ENCODE results near the gene AZIN2.
"Not testable (repeated sequence)": the region's sequence is repeated elsewhere in the genome, so short reads cannot be mapped to it uniquely, and the experiment has no call there.

The AZIN2 gene

DNA sequence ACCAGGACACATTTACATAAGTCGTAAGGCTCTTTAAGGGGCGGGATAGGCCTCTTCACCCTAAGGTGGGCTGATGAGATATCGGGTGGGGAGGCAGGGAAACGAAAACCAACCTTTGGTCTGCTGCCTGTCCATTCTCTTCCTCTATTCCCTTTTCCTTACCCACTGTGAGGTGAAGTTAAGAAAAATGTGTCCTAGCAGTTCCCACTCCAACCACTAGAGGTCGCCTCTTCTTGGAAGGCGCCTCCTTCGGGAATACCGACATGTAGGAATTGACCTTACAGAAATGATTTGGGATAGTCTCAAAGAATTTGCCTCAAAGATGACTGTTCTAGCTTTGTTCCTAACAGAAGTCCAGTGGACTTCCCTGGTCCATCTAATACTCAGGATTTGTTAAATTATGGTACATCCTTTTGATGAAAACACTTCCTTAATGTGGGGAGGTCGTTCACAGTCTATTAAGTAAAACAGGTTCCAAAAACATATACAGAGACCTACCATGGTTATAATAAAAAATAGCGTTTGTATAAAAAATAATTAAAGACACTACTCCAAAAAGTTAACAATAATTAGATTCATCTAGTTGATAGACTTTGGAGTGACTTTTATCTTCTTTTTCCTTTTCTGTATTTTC, 14.1 kb downstream of the AZIN2 start:
- DNase-seq (ENCODE audit: low read depth, low spot score), result no peak

DNA sequence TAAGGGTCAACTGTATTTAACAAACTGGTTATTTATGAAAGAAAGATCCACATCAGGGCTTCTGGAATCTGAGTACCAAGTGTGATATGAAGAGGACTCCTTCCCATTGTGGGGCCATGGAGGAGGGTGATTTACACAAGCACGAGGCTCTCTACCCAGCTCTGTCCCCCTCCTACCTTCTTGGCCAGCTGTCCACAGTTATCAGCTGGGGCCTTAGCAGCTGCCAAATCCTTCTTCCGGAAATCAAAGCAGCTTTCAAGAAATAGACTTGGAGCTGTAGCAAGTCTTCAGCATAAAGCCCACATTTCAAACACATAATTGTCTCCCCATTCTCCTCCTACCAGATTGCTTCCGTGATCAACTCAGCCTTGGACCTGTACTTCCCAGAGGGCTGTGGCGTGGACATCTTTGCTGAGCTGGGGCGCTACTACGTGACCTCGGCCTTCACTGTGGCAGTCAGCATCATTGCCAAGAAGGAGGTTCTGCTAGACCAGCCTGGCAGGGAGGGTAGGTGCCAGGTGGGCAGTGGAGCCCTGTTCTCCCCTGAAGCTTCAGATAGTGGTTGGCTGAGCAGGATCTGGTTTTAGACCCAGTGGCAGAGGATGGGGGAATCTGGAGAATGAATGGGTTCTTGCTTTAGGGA, 15.5 kb downstream of the AZIN2 start:
- no peak for DNase-seq (ENCODE audit: low read depth, low spot score)

DNA sequence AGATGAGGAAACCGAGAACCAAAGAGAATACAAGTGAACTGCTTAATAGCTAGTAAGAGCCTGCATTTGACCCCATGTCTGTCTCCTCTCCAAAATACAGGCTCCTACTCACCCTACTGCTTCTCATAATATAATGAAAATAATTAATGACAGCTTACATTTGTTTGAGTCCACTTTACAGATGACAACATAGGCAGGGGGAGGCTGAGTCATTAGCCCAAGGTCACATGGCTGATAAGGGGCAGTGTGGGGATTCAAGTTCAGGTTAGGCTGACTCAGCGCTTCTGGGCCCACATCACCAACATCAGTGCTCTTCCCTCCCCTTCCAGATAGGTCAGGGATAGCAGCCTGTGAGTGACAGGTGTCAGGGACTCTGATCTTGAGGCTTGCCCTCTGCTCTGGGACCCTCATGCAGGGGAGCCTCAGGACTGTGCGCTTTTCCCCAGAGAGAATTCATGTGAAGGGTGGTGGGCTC, 16.2 kb downstream of the AZIN2 start:
- DNase-seq (ENCODE audit: low read depth, low spot score), result no peak

DNA sequence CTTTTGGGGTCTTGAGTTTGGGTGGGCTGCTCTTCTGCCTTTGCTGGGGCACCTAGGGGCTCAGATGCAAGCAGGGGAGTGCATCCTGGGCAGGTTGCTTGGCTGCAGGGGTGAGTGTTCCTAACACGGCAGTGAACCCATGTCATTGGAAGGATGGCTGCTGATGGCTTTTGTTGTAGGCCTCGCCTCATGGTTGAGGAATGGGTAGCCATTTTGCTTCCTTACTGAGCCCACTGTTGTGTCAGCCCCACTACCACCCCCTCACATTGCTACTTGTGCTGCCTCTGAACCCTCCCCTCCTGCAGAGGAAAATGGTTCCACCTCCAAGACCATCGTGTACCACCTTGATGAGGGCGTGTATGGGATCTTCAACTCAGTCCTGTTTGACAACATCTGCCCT, 16.8 kb downstream of the AZIN2 start:
- DNase-seq (ENCODE audit: low read depth, low spot score), result no peak

DNA sequence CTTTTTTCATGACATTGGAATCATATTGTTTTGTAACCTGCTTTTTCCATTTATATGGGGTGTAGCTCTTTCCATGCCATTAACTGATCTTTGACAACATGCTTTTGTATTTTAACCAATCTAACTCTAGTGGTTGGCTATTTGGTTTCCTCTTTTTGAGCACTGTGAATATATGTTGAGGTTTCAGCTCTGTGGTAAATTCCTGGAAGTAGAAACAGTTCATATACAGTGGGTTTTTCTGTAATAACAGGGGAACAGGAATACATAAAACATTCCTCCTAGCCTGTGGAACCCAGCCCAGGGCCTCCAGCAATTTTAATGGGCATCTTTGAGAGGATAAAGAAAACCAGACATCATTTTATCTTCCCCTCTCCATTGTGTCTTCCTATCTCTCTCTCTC, 17.4 kb downstream of the AZIN2 start:
- DNase-seq (ENCODE audit: low read depth, low spot score), result no peak

DNA sequence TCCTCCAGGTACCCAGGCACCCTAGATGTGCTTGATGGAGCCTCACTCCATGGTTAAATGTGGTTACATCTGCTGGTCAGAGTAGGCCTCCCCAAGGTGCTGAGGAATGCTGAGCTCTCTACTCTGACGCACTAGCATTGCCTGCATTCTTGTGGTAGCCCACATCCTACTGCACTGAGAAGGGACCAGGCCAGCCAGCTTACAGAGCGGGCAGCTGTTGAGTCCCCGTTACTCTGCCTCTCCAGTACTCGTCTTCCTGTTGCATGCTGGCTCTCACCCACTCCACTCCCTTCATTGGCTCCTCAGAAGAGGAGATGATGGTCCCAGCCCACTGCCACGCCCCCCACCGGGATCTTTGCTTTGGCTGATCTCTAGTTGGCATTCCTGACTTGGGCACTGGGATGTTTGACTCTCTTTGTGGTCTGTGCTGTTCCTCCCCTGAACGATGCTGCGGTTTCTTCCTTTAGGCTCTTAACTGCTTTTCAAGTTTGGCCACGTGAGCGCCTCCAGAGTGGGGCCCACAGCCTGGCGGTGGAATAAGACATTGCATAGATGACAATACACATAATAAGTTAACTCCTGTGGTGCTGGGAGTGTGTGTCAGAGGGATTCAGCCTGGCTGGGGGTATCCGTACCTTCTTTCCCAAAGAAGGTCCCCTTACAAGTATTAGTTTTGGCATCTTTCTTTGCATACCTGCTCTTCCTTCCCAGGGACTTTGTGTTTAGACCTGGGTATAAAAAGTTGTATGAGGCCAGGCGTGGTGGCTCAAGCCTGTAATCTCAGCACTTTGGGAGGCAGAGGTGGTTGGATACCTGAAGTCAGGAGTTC, 18.6 kb downstream of the AZIN2 start:
- DNase-seq (ENCODE audit: low read depth, low spot score), result no peak

DNA sequence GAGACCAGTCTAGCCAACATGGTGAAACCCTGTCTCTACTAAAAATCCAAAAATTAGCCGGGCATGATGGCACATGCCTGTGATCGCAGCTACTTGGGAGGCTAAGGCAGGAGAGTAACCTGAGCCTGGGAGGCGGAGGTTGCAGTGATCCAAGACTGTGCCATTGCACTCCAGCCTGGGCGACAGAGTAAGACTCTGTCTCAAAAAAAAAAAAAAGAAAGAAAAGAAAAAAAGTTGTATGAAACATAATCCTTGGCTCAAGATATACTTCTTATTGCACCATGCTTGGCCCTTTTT, 19.1 kb downstream of the AZIN2 start:
- not testable (repeated sequence) for DNase-seq (ENCODE audit: low read depth, low spot score)

DNA sequence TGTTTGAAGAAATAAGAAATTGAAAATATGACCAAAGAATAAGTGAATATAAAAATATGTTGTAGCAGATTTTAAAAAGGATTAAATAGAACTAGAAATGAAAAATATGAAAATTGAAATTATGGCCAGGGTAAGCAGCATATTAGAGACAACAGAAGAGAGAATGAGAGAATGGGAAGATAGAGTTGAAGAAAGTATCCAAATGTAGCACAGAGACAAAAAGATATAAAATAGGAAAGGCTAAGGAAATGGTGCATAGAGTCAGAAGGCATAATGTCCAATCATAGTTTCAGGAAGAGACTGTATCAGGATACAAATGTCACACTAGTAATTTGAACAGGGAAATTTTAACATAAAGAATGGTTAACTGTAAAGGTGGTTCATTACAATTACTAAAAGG, 29.5 kb downstream of the AZIN2 start:
- DNase-seq (ENCODE audit: low read depth, low spot score), result no peak

DNA sequence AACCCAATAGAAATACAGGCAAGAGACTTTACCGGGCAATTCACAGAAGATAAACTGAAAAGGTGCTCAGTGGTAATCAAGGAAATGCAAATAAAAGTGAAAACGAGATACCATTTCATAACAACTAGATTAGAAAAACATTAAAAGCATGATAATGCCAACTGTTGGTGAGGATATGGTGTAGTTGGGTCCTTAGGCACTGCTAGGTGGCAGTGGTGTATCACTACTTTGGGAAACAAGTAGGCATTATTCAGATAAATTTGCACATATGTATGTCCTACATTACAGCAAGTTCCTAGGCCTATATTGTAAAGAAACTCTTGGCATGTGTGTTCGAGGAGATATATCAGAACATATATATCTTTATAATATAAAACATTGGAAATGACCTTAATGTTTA, 31.0 kb downstream of the AZIN2 start:
- DNase-seq (ENCODE audit: low read depth, low spot score), result no peak

DNA sequence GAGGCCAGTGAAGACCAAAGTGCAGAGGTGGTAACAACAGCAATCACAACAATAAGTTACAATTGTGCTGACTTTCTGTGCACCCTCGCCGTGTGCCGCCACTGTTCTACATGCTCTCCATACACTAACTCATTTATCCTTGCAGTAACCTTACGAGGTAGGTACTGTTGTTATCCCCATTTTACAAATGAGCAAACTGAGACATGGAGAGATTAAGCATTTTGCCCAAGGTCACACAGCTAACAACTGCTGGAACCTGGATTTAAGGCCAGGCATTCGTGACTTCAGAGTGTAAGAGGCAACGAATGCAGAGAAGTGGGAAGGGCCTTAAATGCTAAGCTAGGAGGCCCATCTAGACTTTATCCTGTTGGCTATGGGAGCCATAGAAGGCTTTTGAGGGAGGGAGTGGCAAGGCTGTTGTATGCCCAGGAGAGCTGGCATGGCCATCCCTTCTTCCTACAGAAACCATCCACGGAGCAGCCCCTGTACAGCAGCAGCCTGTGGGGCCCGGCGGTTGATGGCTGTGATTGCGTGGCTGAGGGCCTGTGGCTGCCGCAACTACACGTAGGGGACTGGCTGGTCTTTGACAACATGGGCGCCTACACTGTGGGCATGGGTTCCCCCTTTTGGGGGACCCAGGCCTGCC, 36.6 kb downstream of the AZIN2 start:
- no peak for DNase-seq (ENCODE audit: low read depth, low spot score)

DNA sequence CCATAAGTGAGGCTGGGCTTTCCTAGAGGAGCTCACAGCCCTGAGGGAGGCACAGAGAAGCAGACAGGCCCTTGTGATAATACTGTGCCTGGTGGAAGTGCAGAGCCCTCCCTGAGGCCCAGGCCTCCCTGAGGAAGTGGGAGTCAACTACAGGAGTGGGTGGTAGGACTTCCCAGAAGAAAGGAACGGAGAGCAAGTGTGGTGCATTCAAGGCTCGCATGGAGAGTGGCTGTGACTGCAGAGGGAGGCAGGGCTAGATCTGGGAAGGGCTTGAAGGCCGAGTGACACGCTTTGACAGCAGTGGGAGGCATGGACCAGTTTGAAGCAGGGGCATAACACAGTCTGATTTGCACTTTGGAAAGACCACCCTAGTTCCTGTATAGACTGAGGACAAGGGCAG, 37.3 kb downstream of the AZIN2 start:
- no peak for DNase-seq (ENCODE audit: low read depth, low spot score)

DNA sequence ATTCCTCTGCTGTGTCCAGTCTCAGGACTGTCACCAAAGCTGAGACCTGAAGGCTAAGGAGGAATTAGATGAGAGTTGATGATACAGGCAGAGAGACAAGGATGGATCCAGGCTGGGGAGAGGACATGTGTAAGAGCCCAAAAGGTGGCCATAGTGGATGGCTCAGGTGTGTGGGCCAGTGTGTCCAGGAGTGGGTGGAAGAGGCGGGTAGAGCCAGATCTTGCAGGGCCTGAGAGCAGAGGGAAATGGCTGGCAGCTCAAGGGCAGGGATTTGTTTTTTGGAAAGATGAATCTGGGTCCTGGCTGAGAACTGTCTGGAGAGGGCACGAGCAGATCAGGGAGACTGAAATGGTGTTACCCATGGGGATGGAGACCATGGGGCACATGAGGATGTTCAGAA, 38.1 kb downstream of the AZIN2 start:
- DNase-seq (ENCODE audit: low read depth, low spot score), result no peak

DNA sequence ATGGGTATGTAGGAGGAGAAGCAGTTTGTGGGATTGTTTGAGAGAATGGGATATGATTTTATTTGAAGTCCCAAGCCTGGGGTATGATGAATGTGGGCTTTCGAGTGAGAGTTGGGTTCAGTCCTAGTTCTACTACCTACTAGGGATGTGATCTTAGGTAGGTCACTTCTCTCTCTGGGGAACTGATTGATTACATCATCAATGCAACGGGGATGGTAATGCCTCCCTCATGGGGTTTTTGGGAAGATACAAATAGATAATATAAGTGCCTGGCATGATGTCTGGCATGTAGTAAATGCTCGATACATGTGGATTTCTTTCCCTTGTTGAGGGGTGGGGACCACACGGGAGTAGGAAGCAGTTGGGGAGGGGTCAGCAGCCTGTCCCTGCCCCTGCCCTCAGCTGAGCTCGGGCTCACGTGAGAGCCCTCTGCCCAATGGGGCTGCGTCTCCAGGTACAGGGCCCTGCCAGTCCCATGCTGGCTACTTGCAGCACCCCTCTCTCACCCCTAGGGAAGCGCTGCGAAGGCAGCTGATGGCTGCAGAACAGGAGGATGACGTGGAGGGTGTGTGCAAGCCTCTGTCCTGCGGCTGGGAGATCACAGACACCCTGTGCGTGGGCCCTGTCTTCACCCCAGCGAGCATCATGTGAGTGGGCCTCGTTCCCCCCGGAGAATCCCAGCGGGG, 38.7 kb downstream of the AZIN2 start:
- no peak for DNase-seq (ENCODE audit: low read depth, low spot score)

DNA sequence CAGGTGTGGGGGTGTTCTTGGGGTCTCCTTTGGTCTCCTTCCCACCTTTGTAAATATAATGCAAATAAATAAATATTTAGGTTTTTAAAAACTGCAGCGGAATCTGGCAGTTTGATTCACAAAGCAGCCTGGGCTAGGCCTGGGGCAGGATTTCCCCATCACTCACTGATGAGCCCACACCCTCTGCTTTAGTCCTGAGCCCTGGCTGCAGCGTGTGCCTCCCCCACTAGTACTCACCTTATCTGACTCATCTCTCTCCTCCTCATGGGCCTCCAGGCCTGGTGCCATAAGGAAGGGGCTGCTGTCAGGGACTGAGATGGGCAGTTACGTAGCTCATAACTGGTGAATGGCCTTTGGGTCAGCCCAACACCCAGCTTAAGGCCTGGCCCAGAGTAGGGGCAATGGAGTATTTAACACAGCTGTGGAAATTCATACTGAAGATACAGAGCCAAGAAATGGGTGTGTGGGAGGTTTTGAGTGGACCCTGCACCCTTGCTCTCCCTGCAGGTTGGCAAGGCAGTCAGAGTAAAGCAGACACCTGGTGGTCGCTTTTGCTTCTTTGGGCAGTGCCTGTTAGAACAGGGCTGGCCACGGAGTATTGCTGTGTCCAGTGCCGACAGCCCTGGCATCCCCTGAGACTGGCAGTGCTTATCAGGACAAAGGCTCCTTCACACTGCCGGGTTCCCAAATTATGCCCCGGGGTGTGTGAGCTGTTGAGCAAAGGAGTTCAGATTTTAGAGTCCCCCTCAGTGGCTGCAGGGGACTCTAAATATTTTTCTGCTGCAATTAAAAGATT, 39.7 kb downstream of the AZIN2 start:
- DNase-seq (ENCODE audit: low read depth, low spot score), result no peak

DNA sequence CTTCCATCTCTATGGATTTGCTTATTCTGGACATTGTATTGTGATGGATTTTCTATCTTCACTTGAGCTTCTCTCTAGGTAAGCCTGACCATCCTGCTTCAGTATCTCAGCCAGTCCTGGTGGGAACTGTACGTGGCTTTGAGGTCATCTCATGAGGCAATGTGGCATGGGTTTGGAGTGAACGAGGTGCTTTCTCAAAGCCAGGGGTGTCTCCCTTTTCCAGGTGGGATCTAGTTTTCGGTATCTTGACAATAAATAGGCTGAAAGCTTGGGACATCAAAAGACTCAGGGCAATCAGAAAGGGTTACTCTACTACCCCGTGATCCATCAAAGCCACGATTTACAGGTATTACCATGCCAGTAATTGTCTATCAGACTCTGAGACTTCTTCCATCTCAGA, 40.8 kb downstream of the AZIN2 start:
- DNase-seq (ENCODE audit: low read depth, low spot score), result no peak

DNA sequence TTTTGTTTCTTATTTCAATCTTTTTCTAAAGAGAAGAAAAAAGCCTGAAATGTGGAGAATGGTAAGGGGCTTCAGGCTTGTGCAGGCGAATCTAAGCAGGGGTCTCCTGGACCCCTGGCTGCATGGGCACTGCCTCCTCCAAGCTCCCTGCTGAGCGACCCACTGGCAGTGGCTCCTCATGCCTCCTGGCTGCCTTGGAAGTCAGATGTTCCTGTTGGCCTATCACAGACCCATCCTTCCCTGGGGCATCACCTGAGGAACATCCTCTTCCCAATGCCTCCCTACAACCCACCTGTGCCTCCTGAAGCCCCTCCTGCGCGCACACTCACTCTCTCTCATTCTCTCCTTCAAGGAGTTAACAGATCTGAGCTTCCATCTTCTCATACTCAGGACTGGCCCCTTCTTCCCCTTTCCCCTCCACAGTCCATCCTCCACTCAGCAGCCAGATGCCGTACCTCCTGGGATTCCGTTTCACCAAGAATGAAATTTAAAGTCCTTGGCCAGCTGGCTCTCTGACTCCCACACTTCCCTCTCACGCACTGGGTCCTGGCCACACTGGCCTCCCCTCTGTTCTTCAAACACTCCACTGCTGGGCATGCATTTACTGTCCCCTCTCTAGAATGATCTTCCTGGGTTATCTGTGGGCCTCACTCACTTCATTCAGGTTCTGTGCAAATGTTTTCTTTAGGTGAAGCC, 41.7 kb downstream of the AZIN2 start:
- DNase-seq (ENCODE audit: low read depth, low spot score), result no peak

DNA sequence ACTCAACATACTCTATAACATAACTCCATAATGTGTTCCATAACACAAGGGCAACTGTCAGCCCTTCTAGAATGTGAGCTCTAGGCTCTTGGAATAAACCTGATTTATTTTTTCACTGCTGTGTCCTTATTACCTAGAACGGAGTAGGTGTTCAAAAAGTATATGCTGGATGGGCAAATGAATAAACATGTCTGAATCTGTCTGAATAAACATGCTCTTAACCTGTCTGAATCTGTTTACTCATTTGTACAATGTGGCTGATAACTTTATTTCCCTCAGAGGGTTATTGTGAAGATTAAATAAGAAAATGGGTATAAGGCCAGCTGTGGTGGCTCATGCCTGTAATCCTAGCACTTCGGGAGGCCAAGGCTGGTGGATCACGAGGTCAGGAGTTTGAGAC, 42.3 kb downstream of the AZIN2 start:
- no peak for DNase-seq (ENCODE audit: low read depth, low spot score)

DNA sequence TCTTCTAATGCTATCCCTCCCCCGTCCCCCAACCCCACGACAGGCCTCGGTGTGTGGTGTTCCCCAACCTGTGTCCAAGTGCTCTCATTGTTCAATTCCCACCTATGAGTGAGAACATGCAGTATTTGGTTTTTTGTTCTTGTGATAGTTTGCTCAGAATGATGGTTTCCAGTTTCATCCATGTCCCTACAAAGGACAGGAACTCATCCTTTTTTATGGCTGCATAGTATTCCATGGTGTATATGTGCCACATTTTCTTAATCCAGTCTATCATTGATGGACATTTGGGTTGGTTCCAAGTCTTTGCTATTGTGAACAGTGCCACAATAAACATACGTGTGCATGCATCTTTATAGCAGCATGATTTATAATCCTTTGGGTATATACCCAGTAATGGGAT, 43.7 kb downstream of the AZIN2 start:
- DNase-seq (ENCODE audit: low read depth, low spot score), result not testable (repeated sequence)

DNA sequence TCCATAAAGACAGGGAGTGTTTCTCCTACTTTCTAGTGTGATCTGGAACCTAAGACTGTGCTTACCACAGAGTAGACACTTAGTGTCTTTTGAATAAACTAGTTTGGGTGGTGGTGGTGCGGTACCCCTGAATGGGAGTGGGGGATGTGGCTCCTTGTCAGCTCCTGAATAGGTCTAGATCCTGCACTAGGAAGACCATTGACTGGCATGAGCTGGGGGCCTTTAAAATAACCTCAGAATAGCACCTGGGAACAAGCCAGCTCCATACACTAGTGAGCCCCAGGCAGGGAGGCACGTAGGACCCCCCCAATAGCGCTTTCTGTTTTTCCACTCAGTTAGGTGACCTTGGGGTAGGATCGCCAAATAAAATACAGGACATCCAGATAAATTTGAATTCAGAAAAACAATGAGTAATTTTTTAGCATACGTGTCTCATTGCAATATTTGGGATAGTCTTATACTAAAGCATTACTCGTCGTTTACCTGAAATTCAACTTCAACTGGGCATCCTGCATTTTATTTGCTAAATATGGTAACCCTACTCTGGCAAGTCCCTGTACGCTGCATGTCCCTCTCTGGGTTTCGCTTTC, 45.6 kb downstream of the AZIN2 start:
- DNase-seq (ENCODE audit: low read depth, low spot score), result no peak

Data from activated naive CD8-positive, alpha-beta T cell treated with anti-CD3 and anti-CD28 coated beads, Interleukin-2, amount 50 U/mL, for 16 hours (primary cell).